SHP77 treated with DMSO at 0.1 percent for 48 hours (cell line): ENCODE measurements around the gene LRRFIP1.
"Not testable (repeated sequence)": the region's sequence is repeated elsewhere in the genome, so short reads cannot be mapped to it uniquely, and the experiment has no call there.

Experiments
- DNase-seq: peaks from one replicate; lab custom pipeline; 2025; lab: John Stamatoyannopoulos, UW

LRRFIP1 gene

DNA sequence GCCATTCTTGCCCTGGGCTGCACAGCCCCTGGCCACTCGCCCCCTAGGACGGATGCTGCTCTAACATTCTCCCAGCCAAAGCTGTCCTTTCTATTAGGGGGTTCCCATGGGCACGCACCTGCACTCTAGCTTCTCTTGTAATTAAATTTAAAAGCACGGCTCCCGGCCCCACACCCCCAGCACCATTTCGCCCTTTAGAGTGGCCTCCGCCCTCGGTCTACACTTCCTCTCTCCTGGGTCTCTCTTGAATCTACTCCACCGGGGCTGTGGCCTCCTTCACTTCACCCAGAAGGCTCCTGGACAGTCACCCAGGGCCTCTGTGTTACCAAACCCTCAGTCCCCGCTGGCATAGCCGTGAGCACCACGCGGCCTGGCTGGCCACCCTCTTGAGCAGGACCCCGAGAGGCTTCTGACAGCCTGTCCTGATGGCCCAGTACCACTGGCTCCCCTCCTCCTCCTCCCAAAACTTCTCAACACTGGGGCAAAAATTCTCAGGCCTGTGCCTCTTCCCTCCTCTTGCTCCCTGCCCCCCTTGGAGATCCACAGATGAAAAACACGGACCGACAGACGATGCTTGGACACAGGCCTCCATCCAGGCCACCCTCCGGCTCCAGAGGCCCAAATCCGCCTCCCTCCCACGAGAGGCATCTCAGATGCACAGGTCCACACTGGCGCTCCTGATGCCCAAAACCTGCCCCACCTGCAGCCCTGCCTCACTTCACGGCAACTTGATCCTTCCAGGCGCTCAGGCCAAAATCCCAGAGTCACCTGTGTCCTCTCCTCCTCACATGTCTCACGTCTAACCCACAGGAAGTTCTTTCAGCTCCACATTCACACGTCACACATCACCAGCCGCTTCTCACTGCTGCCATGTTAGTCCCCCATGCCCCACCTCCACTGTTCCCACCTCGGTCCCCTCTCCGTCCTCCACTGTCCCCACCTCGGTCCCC lies 29.9 kb upstream of the LRRFIP1 start:
- DNase-seq: no peak

DNA sequence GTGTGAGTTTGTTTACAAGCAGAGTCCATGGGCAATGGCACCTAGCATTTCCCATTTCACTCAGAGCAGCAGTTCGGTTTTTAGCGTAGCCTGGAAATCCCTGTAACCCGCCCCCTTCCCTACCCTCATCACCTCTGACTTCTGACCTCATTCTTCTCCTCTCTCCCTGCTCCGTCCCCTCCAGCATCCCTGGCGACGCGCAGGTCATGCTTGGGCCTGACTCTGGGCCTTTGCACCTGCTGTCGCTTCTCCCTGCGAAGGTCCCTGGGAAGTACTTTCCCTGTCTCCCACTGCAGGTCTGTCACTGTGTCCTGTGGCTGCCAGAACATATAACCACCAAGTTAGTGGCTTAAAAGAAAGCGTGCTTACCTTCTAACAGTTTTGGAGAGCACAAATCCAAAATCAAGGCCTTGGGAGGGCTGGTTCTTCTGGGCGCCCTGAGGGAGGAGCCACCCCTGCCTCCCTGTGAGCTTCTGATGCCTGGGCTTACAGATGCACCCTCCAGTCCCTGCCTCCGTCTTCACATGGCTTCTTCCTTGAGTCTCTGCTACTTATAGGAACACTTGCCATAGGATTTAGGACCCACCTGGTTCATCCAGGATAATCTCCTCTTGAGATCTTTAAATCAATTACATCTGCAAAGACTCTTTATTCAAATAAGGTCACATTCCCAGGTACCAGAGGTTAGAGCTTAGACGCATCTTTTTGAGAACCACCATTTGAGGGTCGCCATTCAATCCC lies 28.7 kb upstream of the LRRFIP1 start:
- no peak for DNase-seq

DNA sequence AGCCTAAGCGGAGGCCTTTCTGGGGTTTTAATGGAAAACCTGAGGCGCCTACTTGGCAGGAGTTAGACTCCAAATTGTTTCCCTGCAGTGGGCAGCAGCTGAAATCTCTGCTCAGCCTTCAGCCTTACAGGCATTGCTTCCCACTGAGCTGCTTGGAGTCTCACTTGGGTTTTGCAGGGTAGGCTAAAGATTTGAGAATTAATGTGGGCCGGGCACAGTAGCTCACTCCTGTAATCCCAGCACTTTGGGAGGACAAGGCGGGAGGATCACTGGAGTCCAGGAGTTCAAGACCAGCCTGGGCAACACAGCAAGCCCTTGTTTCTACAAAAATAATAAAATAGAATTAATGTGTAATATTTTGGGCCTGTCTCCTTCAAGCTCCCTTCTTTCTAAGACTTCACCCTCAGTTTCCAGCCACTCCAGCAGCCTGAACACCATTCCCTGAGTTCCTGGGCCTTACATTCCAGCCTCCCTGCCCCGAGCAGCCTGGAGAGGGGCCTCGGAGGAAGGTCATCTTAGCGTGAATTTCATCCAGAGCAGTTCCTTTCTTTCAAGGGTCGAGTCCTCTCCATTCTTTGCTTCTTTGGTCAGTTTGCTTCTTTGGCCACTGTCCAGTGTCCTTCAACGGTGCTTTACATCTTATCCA lies 27.8 kb upstream of the LRRFIP1 start:
- no peak for DNase-seq

- no peak for DNase-seq
Measured at GRCh38 chr2:237600205-237600846, 27.1 kb upstream of the LRRFIP1 start.

- DNase-seq: no peak
Measured at GRCh38 chr2:237601453-237602116, 25.8 kb upstream of the LRRFIP1 start.

GRCh38 chr2:237602409-237602808 lies 25.0 kb upstream of the LRRFIP1 start:
- DNase-seq: no peak

DNA sequence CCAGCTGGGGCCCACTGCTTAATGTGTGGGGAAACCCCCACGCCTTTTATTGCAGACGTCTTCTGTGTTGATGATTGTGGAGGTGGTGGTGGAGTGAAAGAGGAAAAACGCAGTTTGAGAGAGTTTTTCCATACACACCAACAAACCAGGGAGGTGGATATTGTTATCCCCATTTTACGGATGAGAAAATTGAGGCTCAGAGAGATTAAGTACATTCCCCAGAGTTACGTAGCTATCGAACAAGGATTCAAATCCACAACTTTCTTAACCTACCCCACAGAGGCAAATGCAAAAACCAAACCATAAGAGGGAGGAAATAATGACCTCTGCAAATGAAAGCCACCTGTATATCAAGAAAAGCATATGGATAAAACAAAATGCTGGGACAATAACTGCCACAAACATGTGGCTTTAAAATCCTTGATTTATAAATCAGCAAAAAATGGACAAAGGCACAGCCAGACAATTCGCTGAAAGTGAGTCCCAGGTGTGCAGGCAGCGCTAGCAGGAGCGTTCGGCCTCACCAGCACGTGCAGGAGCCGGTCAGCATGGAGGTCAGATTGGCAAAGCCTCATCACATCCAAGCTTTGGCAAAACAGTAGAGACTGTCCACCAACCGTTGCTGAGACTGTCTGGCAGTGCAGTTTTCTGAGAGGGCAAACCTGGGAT lies 24.2 kb upstream of the LRRFIP1 start:
- DNase-seq: no peak

DNA sequence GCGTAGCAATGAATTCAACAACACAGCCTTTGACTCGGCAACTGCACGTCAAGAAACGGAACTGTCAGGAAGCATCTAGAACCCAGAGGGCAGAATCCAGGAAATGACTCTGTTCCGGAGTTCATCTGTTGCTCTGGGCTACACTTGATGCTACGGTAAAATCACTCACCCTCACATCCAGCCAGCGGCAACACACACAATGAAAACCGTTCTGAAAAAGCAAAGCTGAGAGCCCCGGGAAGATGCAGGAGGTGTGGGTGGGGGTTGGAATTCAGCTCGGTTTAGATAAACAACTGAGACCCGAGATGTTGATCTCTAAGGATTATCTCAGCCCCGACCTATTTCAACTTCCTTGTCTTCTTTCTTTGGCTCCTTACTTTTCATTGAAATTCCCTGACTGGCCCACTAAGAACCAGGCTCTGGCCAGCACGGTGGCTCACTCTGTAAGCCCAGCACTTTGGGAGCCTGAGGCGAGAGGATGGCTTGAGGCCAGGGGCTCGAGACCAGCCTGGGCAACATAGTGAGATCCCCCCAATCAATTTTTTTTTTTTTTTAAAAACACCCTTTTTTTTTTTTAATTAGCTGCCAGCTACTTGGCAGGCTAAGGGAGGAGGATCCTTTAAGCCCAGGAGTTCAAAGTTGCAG lies 23.5 kb upstream of the LRRFIP1 start:
- no peak for DNase-seq

DNA sequence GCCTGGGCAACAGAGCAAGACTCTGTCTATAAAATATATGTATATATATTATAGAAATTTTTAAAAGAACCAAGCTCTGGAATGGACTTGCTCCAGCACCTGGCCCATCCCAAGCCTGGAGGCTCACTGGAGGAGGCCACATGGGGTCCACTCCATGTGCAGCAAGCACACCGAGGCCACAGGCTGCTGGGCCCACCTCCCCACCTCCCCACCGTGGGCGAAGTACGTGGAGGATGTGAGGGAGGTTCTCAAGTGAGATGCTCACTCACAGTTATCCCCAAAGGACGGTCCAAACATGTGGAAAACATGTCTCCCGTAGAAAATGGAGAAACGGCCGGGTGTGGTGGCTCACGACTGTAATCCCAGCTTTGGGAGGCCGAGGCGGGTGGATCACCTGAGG lies 23.0 kb upstream of the LRRFIP1 start:
- no peak for DNase-seq

DNA sequence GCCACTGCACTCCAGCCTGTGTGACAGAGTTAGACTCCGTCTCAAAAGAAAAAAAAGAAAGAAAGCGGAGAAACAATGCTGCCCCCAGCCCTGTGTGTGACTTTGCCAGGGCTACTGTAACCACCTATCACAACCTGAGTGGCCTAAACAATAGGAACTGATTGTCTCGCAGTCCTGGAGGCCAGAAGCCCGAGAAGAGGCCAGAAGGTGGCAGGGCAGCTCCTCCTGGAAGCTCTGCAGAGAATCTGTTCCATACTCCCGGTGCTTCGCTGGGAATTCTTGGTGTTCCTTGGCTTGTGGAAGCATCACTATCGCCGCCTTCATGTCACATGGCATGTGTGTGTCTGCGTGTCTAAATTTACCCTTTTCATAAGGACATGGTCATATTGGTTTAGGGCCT lies 22.4 kb upstream of the LRRFIP1 start:
- DNase-seq: no peak

DNA sequence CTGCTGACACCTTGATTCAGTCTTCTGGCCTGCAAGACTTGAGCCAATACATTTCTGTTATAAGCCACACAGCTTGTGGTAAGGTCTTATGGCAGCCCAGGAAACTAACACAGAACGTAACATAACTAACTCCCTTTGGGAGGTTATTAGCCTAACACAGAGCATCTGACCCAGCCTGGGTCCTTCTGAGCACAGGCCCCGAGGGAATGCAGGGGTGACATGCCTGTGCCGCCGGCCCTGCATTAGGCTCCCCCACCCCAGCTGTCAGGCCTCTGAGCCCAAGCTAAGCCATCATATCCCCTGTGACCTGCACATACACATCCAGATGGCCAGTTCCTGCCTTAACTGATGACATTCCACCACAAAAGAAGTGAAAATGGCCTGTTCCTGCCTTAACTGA lies 20.9 kb upstream of the LRRFIP1 start:
- not testable (repeated sequence) for DNase-seq

- no peak for DNase-seq
Measured at GRCh38 chr2:237612527-237613357, 14.6 kb upstream of the LRRFIP1 start.

DNA sequence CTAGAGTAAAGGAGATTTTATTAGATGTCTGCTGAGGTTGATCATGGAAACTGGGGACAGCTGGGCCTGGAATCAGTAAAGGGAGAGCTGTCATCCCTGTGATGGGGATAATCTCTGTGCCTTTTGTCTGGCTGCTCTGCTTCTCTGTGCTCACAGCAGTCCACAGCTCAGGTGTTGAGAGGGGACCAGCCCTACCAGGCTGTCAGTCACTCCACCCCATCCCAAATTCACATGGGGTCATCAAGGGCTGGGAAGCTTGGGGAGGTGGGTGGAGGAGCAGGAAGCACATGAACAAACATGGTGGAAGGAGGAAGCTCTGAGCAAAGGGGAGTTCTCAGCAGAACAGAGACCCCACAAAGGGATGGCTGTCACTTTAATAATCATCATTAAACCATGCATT lies 13.7 kb upstream of the LRRFIP1 start:
- no peak for DNase-seq

DNA sequence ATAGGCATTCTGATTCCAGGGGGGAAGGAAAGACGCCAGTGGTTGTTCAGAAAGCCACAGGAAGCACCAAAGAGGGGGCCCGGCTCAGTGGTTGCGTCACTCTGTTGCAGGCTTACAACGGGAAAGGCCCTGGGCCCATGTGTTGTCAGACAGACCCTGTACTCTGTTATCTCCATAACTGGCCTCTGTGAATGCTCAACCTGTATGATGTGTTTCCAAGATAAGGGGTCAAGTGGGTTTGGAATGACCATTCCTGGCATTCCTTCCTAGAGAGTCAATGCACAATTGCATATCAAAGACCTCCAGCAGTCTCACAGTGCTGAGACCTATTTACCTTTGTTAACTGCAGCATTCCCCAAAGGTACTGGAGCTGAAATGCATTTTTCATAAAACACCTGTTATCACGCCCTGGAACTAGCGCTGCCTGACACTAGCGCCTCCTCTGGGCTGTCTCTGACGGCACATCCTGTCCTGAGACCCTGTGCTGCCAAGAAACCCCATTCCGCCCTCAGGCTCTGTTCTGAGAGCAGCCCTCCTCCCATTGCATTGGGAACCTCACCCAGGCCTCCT lies 13.2 kb upstream of the LRRFIP1 start:
- DNase-seq: no peak

GRCh38 chr2:237615631-237616249 lies 11.6 kb upstream of the LRRFIP1 start:
- no peak for DNase-seq

- DNase-seq: no peak
Measured at GRCh38 chr2:237616373-237616733, 11.0 kb upstream of the LRRFIP1 start.

GRCh38 chr2:237616734-237617586 lies 10.4 kb upstream of the LRRFIP1 start:
- no peak for DNase-seq

- no peak for DNase-seq
Measured at GRCh38 chr2:237617587-237617982, 9.8 kb upstream of the LRRFIP1 start.
